NOMO-1 treated with dmso at 0.1 percent for 144 hours (cell line): ENCODE data around the gene DHX8.

ENCODE experiments used
- DNase-seq: peaks from one replicate; lab custom pipeline; 2025; ENCODE audit not compliant: unreplicated experiment; lab: John Stamatoyannopoulos, UW

Gene DHX8

GRCh38 chr17:43572368-43572980 is 88.7 kb downstream of the DHX8 start:
- DNase-seq: no peak

- no peak for DNase-seq
These were observed 90.0 kb downstream of the DHX8 start for GRCh38 chr17:43573579-43574321.

GRCh38 chr17:43574348-43574747 is 90.6 kb downstream of the DHX8 start:
- peak; percentile 81 for DNase-seq

GRCh38 chr17:43574896-43575525 is 91.2 kb downstream of the DHX8 start:
- DNase-seq: no peak
